Activated CD8-positive, alpha-beta T cell treated with anti-CD3 and anti-CD28 coated beads, Interleukin-2, amount 10 ng/mL, durations not matched to agents 7 days and 5 days (primary cell): ENCODE results near the gene OR5J2. TPM values are rescaled to one million over a fixed set of nuclear protein-coding genes. Genes with fewer than 3 reads are reported as not detected.
"Not testable (repeated sequence)": the region's sequence is repeated elsewhere in the genome, so short reads cannot be mapped to it uniquely, and the experiment has no call there.

ENCODE experiments used
- ATAC-seq: fragments of 150-1000 bp; cut with Tn5 transposase; one replicate; pipeline ENCODE4 v1.10.0; 2021; ENCODE audit warnings: moderate library complexity
- CTCF ChIA-PET: fragments of 350-600 bp; sonication (Branson Sonifier 250); formaldehyde crosslinking; loops from one replicate; lab custom pipeline; 2021; ENCODE audit warnings: antibody characterized with exemption; lab: Charles Lee
- POLR2A ChIA-PET: fragments of 350-600 bp; sonication (Branson Sonifier 250); formaldehyde crosslinking; loops from one replicate; lab custom pipeline; 2021; ENCODE audit warnings: antibody characterized with exemption; lab: Charles Lee
- DNase-seq: peaks from one replicate; pipeline ENCODE4 v3.0.0-alpha.2; 2020
- H3K27ac Mint-ChIP-seq: one replicate; pipeline ENCODE4 v1.8.0; 2021; ENCODE audit warnings: mild to moderate bottlenecking, mixed read lengths
- H3K27me3 Mint-ChIP-seq: one replicate; pipeline ENCODE4 v1.8.0; 2021; ENCODE audit warnings: low read depth, mixed read lengths
- H3K36me3 Mint-ChIP-seq: one replicate; pipeline ENCODE4 v1.8.0; 2021; ENCODE audit warnings: low read depth, mixed read lengths
- H3K4me1 Mint-ChIP-seq: one replicate; pipeline ENCODE4 v1.8.0; 2021; ENCODE audit warnings: low read depth, mixed read lengths
- H3K4me3 Mint-ChIP-seq: one replicate; pipeline ENCODE4 v1.8.0; 2021; ENCODE audit warnings: mild to moderate bottlenecking, mixed read lengths
- H3K9me3 Mint-ChIP-seq: one replicate; pipeline ENCODE4 v1.8.0; 2022; ENCODE audit warnings: mixed read lengths; ENCODE audit not compliant: insufficient read depth
- total RNA-seq, 2 experiments: library from RNA; stranded (reverse); gene quantifications; one replicate each; pipeline ENCODE4 v1.2.3, GENCODE V29; 2021

Gene OR5J2
- total RNA-seq = not detected

DNA sequence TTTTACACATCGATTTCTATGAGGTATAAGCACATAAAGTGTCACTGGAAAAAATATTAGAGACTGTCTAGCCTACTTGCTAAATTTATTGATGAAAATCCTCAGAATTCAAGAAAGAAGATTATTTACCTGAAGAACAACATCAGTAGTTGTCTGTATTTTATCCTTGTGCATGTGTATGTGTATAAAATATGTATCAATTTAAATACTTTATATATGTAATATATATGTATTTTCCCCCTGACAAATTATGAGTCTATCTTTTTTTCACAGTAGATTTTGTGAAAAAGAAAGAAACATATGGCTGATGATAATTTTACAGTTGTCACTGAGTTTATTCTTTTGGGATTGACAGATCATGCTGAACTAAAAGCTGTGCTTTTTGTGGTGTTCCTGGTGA lies at the start of gene OR5J2:
OR5J2 (plus strand) TSS at position 301 of the 400 bp plus-strand sequence; CDS start at position 301, 0 bp downstream.
- Mint-ChIP-seq H3K4me1 (no peaks in the 10 kb centered on the region), H3K36me3 (no peaks in the 10 kb centered on the region), H3K27me3 (no peaks in the 10 kb centered on the region), H3K9me3 (peaks cover 21% of the 10 kb centered on the region), H3K4me3 (no peak within 1 kb of the TSS), H3K27ac (no peak within 1 kb of the TSS)
- no peak for ATAC-seq
- no peak for DNase-seq
- ChIA-PET POLR2A (no interaction called here), CTCF (no interaction called here)

DNA sequence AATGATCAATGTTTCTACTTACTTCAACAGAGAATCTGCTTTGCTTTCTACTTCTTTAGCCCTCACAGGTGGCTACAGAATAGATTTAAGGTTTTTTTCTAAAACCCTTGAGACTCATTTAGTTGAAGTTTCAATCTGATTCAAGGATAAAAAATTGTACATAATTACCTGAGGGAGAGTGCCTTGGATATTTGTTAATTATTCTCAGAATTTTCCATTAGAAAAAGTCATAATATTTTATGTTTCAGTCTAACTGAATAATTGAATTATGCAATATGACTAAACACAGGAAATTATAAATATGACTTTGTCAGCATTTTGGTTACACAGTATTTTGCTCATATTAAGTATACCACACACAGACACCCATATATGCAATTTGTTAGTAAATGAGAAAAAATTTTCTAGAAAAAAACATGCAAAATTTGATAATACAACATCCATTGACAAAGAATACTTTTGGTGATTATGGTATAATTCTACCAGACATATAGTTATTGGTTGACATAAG lies 36.2 kb upstream of the OR5J2 start, which contains the start of gene OR8J3:
OR8J3 (minus strand) TSS at position 51 of the 511 bp plus-strand sequence. CDS start 2,483 bp downstream, outside the sequence.
- no peak for DNase-seq
- Mint-ChIP-seq H3K27me3 (no peaks in the 10 kb centered on the region), H3K27ac (no peak within 1 kb of the TSS), H3K9me3 (peaks cover 29% of the 10 kb centered on the region), H3K4me1 (no peaks in the 10 kb centered on the region), H3K4me3 (no peak within 1 kb of the TSS), H3K36me3 (no peaks in the 10 kb centered on the region)
- POLR2A ChIA-PET = no interaction called here
- CTCF ChIA-PET = no interaction called here
- ATAC-seq = no peak

DNA sequence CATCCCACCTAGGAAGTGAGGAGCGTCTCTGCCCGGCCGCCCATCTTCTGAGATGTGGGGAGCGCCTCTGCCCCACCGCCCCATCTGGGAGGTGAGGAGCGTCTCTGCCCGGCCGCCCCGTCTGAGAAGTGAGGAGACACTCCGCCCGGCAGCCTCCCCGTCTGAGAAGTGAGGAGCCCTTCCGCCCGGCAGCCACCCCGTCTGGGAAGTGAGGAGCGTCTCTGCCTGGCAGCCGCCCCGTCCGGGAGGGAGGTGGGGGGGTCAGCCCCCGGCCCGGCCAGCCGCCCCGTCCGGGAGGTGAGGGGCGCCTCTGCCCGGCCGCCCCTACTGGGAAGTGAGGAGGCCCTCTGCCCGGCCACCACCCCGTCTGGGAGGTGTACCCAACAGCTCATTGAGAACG lies 32.7 kb upstream of the OR5J2 start:
- H3K36me3 Mint-ChIP-seq, H3K27me3 Mint-ChIP-seq, H3K4me1 Mint-ChIP-seq, CTCF ChIA-PET, ATAC-seq, POLR2A ChIA-PET, H3K27ac Mint-ChIP-seq, H3K4me3 Mint-ChIP-seq, DNase-seq: not testable (repeated sequence)
- peaks cover 24% of the 10 kb centered on the region for H3K9me3 Mint-ChIP-seq

DNA sequence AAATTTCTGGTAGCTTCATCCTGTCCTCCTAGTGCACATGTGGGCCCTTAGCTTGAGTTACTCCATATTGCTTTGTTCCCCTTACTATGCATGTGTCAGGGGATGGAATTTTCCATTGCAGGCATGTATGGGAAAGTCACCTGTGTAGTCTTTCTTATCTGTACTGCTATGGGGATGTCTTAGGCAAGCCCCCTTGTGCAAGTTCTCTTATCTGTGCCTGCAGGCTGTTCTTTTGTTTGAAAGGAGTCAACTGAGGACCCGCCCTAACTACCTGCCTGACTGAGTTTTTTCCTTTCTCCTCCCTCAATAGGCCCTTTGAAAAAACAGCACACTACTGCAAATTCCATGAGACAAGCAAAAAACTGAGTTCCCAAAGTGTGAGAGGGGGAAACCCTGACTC lies 25.0 kb upstream of the OR5J2 start:
- H3K4me1 Mint-ChIP-seq = no peaks in the 10 kb centered on the region
- CTCF ChIA-PET = no interaction called here
- H3K36me3 Mint-ChIP-seq = peaks cover 3% of the 10 kb centered on the region
- H3K9me3 Mint-ChIP-seq = peaks cover 32% of the 10 kb centered on the region
- no peak overlapping the region for H3K27ac Mint-ChIP-seq
- no peak overlapping the region for H3K4me3 Mint-ChIP-seq
- H3K27me3 Mint-ChIP-seq = no peaks in the 10 kb centered on the region
- no peak for DNase-seq
- ATAC-seq = no peak
- POLR2A ChIA-PET = no interaction called here

DNA sequence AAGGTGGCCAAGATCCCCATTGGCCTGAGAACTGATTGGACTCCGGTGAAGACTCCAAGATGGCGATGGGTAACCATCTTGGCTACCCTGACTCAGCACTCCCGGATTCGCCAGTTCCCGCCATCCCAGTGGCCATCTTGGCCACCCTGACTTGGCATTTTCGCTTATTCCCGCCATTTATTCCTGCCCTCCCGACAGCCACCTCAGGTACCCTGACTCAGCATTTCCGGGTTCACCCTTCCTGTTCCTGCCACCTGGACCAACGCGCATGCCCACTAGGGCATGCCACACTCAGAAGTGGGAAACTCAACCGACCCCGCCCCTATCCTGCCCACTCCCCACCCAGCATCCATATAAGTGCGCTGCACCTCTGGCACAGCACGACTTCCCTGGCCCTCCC lies 24.1 kb upstream of the OR5J2 start:
- POLR2A ChIA-PET = no interaction called here
- H3K27me3 Mint-ChIP-seq = no peaks in the 10 kb centered on the region
- H3K36me3 Mint-ChIP-seq = peaks cover 3% of the 10 kb centered on the region
- DNase-seq (no peak), ATAC-seq (no peak)
- H3K4me3 Mint-ChIP-seq = no peak overlapping the region
- no peaks in the 10 kb centered on the region for H3K4me1 Mint-ChIP-seq
- H3K27ac Mint-ChIP-seq = no peak overlapping the region
- CTCF ChIA-PET = no interaction called here
- peaks cover 29% of the 10 kb centered on the region for H3K9me3 Mint-ChIP-seq

DNA sequence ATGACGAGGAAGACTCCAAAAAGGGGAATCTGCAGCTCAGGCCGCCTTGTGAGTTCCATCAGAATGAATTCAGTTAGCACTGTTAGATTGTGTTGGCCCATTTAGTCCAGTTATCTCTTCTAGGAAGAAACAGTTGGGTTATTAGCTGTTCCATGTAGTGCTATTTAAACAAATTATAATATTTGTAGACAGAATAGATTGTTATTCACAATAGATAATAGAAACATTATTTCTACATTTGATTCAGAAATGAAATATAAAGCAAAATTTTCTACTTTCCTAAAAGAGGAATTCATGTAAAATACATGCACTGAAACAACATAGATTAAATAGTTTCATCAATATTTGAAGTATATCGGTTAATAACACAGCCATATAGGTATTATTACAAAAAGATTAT lies 16.2 kb upstream of the OR5J2 start, which contains the start of gene OR8K5:
OR8K5 (minus strand) TSS at position 101 of the 400 bp plus-strand sequence; CDS start at position 101, 0 bp downstream.
- DNase-seq (no peak), ATAC-seq (no peak)
- Mint-ChIP-seq H3K27ac (no peak within 1 kb of the TSS), H3K9me3 (peaks cover 11% of the 10 kb centered on the region), H3K4me1 (no peaks in the 10 kb centered on the region), H3K4me3 (no peak within 1 kb of the TSS), H3K36me3 (no peaks in the 10 kb centered on the region), H3K27me3 (no peaks in the 10 kb centered on the region)
- POLR2A ChIA-PET = no interaction called here
- CTCF ChIA-PET = no interaction called here

DNA sequence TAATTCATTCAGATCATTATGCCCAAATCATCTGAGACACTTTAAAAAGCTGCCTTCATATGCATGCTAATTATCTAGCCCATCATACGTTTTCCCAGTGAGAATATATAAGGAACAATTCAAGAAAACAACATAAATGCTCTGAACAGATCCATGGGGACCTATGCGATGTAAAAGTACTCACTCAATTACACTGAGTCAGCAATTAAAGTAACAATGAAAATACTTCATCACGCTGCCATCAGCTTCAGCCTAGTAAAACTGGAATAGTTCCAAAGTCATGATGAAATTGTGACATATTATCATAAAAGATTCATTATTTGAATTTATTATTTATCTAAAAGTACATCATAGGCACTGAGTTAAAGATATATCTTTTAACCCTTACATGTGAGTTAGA lies 12.6 kb upstream of the OR5J2 start:
- CTCF ChIA-PET = no interaction called here
- Mint-ChIP-seq H3K4me1 (no peaks in the 10 kb centered on the region), H3K9me3 (peaks cover 5% of the 10 kb centered on the region), H3K27ac (no peak overlapping the region), H3K27me3 (no peaks in the 10 kb centered on the region), H3K4me3 (no peak overlapping the region), H3K36me3 (no peaks in the 10 kb centered on the region)
- POLR2A ChIA-PET = no interaction called here
- no peak for DNase-seq
- ATAC-seq = no peak

DNA sequence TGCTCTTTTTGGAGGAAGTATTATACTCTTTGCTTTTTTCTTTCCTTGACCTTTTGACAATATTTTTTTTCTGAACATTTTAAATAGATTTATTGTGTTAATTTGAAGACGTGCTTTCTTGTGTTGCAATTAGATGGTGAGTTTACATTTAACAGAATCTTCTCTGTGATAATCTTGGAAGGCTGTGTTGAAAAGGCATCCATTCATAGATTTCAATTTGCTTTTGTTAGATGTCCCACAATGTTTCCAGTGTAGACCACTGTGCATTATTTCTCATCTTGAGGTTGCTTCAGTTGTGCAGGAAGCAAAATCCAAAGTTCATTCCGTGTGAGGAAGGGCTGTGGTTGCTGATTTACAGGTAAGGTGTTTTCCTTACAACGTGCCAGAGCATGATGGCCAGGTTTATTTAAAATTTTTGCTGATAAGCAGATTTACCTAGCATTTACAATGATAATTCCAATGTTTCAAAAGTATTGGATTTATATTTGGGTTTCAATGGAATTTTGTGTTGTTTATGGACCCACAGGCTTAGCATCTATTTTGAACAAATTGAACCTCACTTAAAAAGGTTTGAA lies 4.1 kb upstream of the OR5J2 start:
- Mint-ChIP-seq H3K27me3 (no peaks in the 10 kb centered on the region), H3K36me3 (no peaks in the 10 kb centered on the region), H3K27ac (no peak overlapping the region), H3K9me3 (peaks cover 22% of the 10 kb centered on the region), H3K4me1 (no peaks in the 10 kb centered on the region), H3K4me3 (no peak overlapping the region)
- DNase-seq (no peak), ATAC-seq (no peak)
- ChIA-PET POLR2A (no interaction called here), CTCF (no interaction called here)

DNA sequence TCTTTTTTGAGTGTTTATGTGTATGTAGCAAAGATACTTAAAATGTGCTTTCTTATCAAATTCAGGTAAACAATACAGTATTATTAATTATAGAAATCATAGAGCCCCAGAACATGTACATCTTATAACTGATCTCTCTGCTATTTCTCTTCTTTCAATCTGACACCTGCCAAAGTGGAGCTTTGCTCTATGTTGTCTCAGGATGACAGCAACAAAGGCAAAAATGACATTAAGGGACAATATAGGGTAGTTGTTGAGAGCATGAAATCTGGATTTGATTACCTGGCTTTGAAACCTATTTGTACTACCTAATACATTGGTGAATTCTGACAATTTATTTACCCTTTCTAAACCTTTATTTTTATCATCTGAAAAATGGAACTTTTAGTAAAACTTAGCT lies 7.0 kb downstream of the OR5J2 start:
- H3K27me3 Mint-ChIP-seq = no peaks in the 10 kb centered on the region
- POLR2A ChIA-PET = no interaction called here
- H3K9me3 Mint-ChIP-seq = peaks cover 31% of the 10 kb centered on the region
- ATAC-seq (no peak), DNase-seq (no peak)
- H3K4me3 Mint-ChIP-seq = no peak overlapping the region
- no peaks in the 10 kb centered on the region for H3K36me3 Mint-ChIP-seq
- CTCF ChIA-PET = no interaction called here
- H3K4me1 Mint-ChIP-seq = no peaks in the 10 kb centered on the region
- H3K27ac Mint-ChIP-seq = no peak overlapping the region

DNA sequence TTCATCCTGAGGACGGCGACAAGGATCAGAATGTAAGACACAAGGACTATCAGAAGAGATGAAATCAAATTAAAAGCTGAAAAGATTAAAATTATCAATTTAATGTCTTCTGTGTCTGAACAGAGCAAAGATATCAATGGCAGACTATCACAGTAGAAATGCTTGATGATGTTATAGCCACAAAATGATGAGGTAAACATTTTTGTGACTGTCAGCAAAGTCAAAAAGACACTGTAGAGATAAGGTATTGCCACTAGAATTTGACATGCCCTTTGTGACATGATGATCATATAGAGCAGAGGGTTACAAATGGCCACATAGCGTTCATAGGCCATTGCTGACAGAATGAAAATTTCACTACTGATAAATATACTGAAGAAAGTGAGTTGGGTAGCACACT lies 12.2 kb downstream of the OR5J2 start:
- no peaks in the 10 kb centered on the region for H3K36me3 Mint-ChIP-seq
- no peak for ATAC-seq
- DNase-seq = no peak
- ChIA-PET CTCF (no interaction called here), POLR2A (no interaction called here)
- H3K4me1 Mint-ChIP-seq = no peaks in the 10 kb centered on the region
- H3K4me3 Mint-ChIP-seq = no peak overlapping the region
- H3K27me3 Mint-ChIP-seq = no peaks in the 10 kb centered on the region
- peaks cover 21% of the 10 kb centered on the region for H3K9me3 Mint-ChIP-seq
- H3K27ac Mint-ChIP-seq = no peak overlapping the region

DNA sequence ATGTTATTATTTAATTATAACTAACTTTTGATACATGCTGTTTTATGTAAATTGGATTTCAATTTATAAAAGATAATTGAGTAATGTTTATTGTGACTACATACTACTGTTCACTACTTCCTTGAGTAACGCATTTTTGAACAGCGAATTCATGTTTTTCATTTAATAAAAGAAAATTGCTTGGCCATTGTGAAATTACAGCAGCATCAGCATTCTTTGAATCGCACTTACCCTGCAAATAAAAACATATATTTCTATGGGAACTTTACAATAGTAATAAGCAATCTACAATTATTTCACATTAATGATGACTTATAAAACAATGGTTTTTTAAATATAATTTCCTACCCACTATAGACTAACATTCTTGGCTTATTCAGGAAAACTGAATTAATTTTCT lies 20.3 kb downstream of the OR5J2 start:
- CTCF ChIA-PET = no interaction called here
- Mint-ChIP-seq H3K4me3 (no peak overlapping the region), H3K4me1 (no peaks in the 10 kb centered on the region), H3K27me3 (no peaks in the 10 kb centered on the region), H3K27ac (no peak overlapping the region), H3K9me3 (peaks cover 12% of the 10 kb centered on the region), H3K36me3 (no peaks in the 10 kb centered on the region)
- ATAC-seq (no peak), DNase-seq (no peak)
- POLR2A ChIA-PET = no interaction called here

DNA sequence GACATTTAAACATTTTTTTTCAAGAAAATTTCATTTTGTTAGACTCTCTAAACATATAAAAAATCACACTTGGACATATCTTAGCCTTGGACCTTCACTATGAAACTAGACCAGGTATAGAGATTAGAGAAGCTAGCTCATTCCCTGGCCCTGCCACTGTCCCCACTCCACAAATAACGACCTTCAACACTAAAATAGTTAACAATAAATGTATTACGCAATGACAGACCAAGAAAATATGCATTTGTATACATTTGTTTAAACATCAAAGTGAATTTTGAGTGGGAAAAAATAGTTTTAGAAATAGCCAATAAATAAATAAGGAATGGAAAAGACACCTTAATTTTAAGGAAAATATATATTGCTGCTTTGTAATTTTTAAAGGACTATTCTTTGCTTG lies 20.9 kb downstream of the OR5J2 start:
- no peaks in the 10 kb centered on the region for H3K4me1 Mint-ChIP-seq
- H3K9me3 Mint-ChIP-seq = peaks cover 12% of the 10 kb centered on the region
- no peaks in the 10 kb centered on the region for H3K27me3 Mint-ChIP-seq
- H3K27ac Mint-ChIP-seq = no peak overlapping the region
- no peak overlapping the region for H3K4me3 Mint-ChIP-seq
- CTCF ChIA-PET = no interaction called here
- no peaks in the 10 kb centered on the region for H3K36me3 Mint-ChIP-seq
- POLR2A ChIA-PET = no interaction called here
- no peak for ATAC-seq
- DNase-seq = no peak

DNA sequence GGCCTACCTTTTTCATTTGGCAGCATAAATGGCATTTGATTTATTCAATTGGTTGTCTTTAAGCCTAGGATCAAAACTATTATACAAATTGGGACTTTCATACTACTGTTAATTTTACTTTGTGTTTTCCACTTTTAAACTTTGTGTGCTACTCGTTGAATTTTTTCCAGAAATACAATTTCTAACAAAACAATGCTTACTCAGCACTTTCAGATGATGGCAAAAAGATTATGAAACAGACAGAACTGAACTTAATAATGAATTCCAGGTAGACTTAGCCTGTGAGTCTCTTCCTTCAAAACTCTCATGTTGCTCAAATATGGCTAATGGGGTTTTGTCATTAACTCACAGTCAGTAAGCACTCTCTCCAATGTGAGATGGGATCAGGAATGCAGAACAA lies 31.4 kb downstream of the OR5J2 start:
- no peak for ATAC-seq
- Mint-ChIP-seq H3K4me3 (no peak overlapping the region), H3K27ac (no peak overlapping the region), H3K4me1 (no peaks in the 10 kb centered on the region), H3K27me3 (no peaks in the 10 kb centered on the region), H3K36me3 (no peaks in the 10 kb centered on the region), H3K9me3 (peaks cover 13% of the 10 kb centered on the region)
- ChIA-PET POLR2A (no interaction called here), CTCF (no interaction called here)
- DNase-seq = no peak
